ENCODE measurements around the gene SNX18.

The SNX18 gene

GRCh38 chr5:54595721-54596120 is 78.2 kb downstream of the SNX18 start:
- TF ChIP-seq REST (IDR thresholded peaks at IDR 0.05; ENCODE audit: low read depth) = no peak

Measured in Ishikawa (cell line).